ENCODE data around the gene PIH1D1.

- TF ChIP-seq CTCF (IDR thresholded peaks at IDR 0.05) (no peak), POLR2A (IDR thresholded peaks at IDR 0.05) (no peak)
Observed at GRCh38 chr19:49417088-49417487, 34.5 kb downstream of the PIH1D1 start.
